OCI-LY1 (cell line): Measurements from ENCODE around the gene ROCK2.

Source experiments
- H2AFZ ChIP-seq: fragments of 200-600 bp; sonication (generic), shearing (Covaris generic); 2 replicates; pipeline ENCODE4 v1.6.0; 2014; ENCODE audit warnings: antibody characterized with exemption, mild to moderate bottlenecking, low read length
- H3F3A ChIP-seq: fragments of 200-600 bp; sonication (generic), shearing (Covaris generic); 2 replicates; pipeline ENCODE4 v1.6.0; 2014; ENCODE audit warnings: mild to moderate bottlenecking, antibody characterized with exemption, low read length, moderate library complexity; ENCODE audit not compliant: insufficient read depth
- H3K27ac ChIP-seq: fragments of 200-600 bp; sonication (generic); 2 replicates; pipeline ENCODE4 v1.5.1; 2014; ENCODE audit warnings: low read length, mixed run types, mild to moderate bottlenecking, low read depth; ENCODE audit not compliant: poor library complexity, severe bottlenecking
- H3K27me3 ChIP-seq: fragments of 200-600 bp; sonication (generic); 2 replicates; pipeline ENCODE4 v1.6.0; 2014; ENCODE audit warnings: antibody characterized with exemption, mild to moderate bottlenecking, low read length, moderate library complexity; ENCODE audit not compliant: insufficient read depth
- H3K36me3 ChIP-seq: fragments of 200-600 bp; sonication (generic); 2 replicates; pipeline ENCODE4 v1.6.1; 2014; ENCODE audit warnings: mild to moderate bottlenecking, antibody characterized with exemption, low read length, moderate library complexity, mixed read lengths; ENCODE audit not compliant: insufficient read depth
- H3K4me1 ChIP-seq: fragments of 200-600 bp; sonication (generic); 2 replicates; pipeline ENCODE4 v1.5.1; 2014; ENCODE audit warnings: mild to moderate bottlenecking, low read length, moderate library complexity; ENCODE audit not compliant: insufficient read depth, severe bottlenecking
- H3K4me2 ChIP-seq: fragments of 200-600 bp; sonication (generic), shearing (Covaris generic); 2 replicates; pipeline ENCODE4 v1.6.1; 2014; ENCODE audit warnings: low read length
- H3K4me3 ChIP-seq: fragments of 200-600 bp; sonication (generic); 2 replicates; pipeline ENCODE4 v1.5.1; 2014; ENCODE audit warnings: low read length, low read depth, mild to moderate bottlenecking, mixed read lengths; ENCODE audit not compliant: poor library complexity, severe bottlenecking
- H3K79me2 ChIP-seq: fragments of 200-600 bp; shearing (Covaris generic); 2 replicates; pipeline ENCODE4 v1.6.1; 2016; ENCODE audit warnings: mixed run types, low read length, mixed read lengths; ENCODE audit not compliant: insufficient read depth
- H3K9ac ChIP-seq: fragments of 200-600 bp; sonication (generic), shearing (Covaris generic); 2 replicates; pipeline ENCODE4 v1.6.1; 2014; ENCODE audit warnings: mild to moderate bottlenecking, low read length, mixed read lengths
- H3K9me2 ChIP-seq: fragments of 200-600 bp; sonication (generic), shearing (Covaris generic); 2 replicates; pipeline ENCODE4 v1.6.1; 2014; ENCODE audit warnings: low read depth, mild to moderate bottlenecking, low read length, mixed read lengths
- H3K9me3 ChIP-seq: fragments of 200-600 bp; shearing (Covaris generic); 2 replicates; pipeline ENCODE4 v1.6.1; 2014; ENCODE audit warnings: low read length, mixed read lengths
- H4K20me1 ChIP-seq: fragments of 200-600 bp; sonication (generic), shearing (Covaris generic); 2 replicates; pipeline ENCODE4 v1.6.0; 2016; ENCODE audit warnings: mild to moderate bottlenecking, low read length; ENCODE audit not compliant: insufficient read depth
- EZH2 ChIP-seq: fragments of 200-600 bp; sonication (generic), shearing (Covaris generic); IDR thresholded peaks from 2 replicates; pipeline ENCODE4 v1.8.0; 2017; ENCODE audit warnings: borderline replicate concordance, mixed run types, mild to moderate bottlenecking, antibody characterized with exemption, low read length, moderate library complexity, mixed read lengths
- TF ChIP-seq, protein P1 (sequence below): fragments of 200-600 bp; sonication (generic), shearing (Covaris generic); IDR thresholded peaks from 2 replicates; pipeline ENCODE4 v1.5.1; 2017; ENCODE audit warnings: mild to moderate bottlenecking, antibody characterized with exemption, low read length, moderate library complexity, mixed read lengths

Gene ROCK2

DNA sequence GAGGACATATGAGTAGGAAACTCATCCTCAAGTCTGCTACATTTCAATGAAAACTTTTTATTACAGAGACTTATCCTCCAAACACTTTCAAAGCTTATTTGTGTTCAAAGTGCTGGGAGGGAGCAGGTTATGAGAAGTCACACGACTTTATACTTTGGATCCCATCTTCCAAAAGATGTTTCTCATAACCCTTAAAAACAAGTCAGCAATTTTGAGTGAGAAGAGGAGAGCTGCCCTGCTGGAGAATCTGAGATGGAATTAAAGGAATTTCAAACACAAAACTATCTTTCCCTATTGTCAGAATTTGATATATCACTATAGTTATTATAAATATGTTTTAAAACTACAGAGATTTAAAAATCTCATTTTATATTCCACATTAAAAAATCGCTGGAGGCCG is 45.8 kb downstream of the ROCK2 start:
- H3K9me3 ChIP-seq: no peaks in the 10 kb centered on the region
- TF ChIP-seq, protein P1, sequence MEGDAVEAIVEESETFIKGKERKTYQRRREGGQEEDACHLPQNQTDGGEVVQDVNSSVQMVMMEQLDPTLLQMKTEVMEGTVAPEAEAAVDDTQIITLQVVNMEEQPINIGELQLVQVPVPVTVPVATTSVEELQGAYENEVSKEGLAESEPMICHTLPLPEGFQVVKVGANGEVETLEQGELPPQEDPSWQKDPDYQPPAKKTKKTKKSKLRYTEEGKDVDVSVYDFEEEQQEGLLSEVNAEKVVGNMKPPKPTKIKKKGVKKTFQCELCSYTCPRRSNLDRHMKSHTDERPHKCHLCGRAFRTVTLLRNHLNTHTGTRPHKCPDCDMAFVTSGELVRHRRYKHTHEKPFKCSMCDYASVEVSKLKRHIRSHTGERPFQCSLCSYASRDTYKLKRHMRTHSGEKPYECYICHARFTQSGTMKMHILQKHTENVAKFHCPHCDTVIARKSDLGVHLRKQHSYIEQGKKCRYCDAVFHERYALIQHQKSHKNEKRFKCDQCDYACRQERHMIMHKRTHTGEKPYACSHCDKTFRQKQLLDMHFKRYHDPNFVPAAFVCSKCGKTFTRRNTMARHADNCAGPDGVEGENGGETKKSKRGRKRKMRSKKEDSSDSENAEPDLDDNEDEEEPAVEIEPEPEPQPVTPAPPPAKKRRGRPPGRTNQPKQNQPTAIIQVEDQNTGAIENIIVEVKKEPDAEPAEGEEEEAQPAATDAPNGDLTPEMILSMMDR: no peak
- TF ChIP-seq EZH2: no peak
- no peaks in the 10 kb centered on the region for H3K9me2 ChIP-seq
- H3K4me1 ChIP-seq: no peaks in the 10 kb centered on the region
- no peaks in the 10 kb centered on the region for H3K79me2 ChIP-seq
- no peak overlapping the region for H2AFZ ChIP-seq
- H4K20me1 ChIP-seq: no peaks in the 10 kb centered on the region
- H3F3A ChIP-seq: no peaks in the 10 kb centered on the region
- H3K4me2 ChIP-seq: no peak overlapping the region
- H3K27me3 ChIP-seq: no peaks in the 10 kb centered on the region
- no peak overlapping the region for H3K27ac ChIP-seq
- H3K4me3 ChIP-seq: no peak overlapping the region
- H3K36me3 ChIP-seq: no peaks in the 10 kb centered on the region
- H3K9ac ChIP-seq: no peak overlapping the region

DNA sequence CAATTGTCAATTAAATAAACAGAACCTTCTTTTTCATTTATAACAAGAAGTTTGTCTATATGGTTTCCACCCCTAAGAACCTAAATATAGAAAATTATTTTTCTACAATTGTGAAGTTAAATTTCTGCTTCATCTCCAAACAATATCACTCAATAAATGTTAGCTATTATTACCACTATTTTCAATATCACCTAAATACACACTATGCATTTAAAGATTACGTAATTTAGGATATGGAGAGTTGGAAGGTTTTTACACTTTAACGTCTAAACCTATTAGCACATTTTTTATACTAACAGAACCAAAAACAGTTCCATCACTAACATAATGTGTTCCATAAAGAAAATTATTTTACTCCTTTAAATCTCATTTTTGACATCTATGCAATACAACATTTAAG is 48.0 kb downstream of the ROCK2 start:
- no peaks in the 10 kb centered on the region for H3K36me3 ChIP-seq
- no peak for TF ChIP-seq EZH2
- TF ChIP-seq, protein P1: no peak
- H3K9me2 ChIP-seq: no peaks in the 10 kb centered on the region
- H3K9ac ChIP-seq: no peak overlapping the region
- no peaks in the 10 kb centered on the region for H3K9me3 ChIP-seq
- H3K27me3 ChIP-seq: no peaks in the 10 kb centered on the region
- H3K4me3 ChIP-seq: no peak overlapping the region
- no peaks in the 10 kb centered on the region for H4K20me1 ChIP-seq
- H3K27ac ChIP-seq: no peak overlapping the region
- no peaks in the 10 kb centered on the region for H3F3A ChIP-seq
- no peaks in the 10 kb centered on the region for H3K79me2 ChIP-seq
- H3K4me1 ChIP-seq: no peaks in the 10 kb centered on the region
- no peak overlapping the region for H3K4me2 ChIP-seq
- no peak overlapping the region for H2AFZ ChIP-seq

DNA sequence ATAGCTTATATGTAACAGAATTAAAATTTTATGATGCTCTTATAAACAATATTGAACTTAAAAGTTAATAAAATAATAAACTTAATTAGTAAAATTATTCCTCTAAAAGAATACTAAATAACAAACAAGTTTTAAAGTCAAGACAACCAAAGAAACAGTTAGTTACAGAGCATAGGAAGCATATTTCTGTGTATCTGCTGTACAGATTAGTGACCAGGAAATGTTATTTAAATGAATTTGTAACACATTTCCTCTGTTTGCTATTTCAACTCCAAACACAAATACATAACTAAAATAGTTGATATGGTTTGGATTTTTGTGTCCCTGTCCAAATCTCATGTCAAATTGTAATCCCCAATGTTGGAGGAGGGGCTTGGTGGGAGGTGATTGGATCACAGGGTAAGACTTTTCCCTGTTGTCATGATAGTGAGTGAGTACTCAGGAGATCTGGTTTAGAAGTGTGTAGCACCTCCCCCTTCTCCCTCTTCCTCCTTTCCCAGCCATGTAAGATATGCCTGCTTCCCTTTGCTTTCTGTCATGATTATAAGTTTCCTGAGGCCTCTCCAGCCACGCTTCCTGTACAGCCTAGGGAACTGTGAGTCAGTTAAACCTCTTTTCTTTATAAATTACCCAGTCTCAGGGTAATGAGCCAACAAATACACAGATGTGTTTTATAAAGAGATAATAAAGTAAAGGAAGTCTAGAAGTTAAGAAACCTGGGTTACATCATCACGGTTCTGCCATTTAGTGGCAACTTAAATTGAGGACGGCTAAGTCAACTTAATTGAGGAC is 51.8 kb downstream of the ROCK2 start:
- Histone ChIP-seq H4K20me1 (no peaks in the 10 kb centered on the region), H2AFZ (no peak overlapping the region)

More for the DNA sequence above, 51.8 kb downstream of the ROCK2 start:
- H3K36me3 ChIP-seq: no peaks in the 10 kb centered on the region
- no peak for TF ChIP-seq EZH2
- TF ChIP-seq, protein P1: no peak
- no peaks in the 10 kb centered on the region for H3F3A ChIP-seq
- H3K9me2 ChIP-seq: no peaks in the 10 kb centered on the region
- H3K9ac ChIP-seq: no peak overlapping the region
- no peaks in the 10 kb centered on the region for H3K79me2 ChIP-seq
- no peak overlapping the region for H3K4me3 ChIP-seq
- no peaks in the 10 kb centered on the region for H3K27me3 ChIP-seq
- H3K9me3 ChIP-seq: no peaks in the 10 kb centered on the region
- no peak overlapping the region for H3K27ac ChIP-seq
- no peaks in the 10 kb centered on the region for H3K4me1 ChIP-seq
- no peak overlapping the region for H3K4me2 ChIP-seq
